Measurements from ENCODE around the gene LCE1F.

LCE1F gene

DNA sequence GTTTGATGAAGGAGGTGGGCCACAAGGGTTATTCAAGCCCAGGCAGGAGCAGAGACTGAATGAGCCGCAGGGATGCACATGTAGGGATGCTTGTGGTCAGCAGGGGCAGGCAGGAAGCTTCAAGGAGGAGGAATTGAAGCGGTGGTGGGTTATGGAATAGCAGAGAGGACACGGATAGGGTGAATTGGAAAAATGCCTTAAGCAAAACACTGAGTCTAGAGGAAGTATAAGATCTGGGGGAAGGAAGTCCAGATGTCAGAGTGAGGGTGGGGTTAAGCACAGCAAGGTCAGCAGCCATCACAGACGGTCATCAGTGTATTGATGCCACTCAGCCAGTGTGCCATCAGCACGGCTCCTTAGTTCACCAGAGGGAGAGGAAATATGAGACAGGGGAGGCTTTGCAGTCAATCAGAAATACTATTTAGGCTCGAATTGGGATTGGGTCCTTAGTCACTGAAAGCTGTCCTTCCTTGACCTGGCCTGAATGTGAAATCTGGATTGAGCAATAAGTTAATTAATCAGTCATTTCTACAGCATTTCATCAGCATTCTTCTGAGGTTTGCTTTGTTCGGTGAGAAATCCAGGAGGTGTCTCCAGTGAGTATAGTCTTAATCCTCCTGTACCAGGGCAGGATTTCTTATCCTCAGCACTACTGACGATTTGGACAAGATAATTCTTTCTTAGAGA lies 6.0 kb upstream of the LCE1F start:
- H3K4me3 ChIP-seq (ENCODE audit: low read depth, low read length), result no peak overlapping the region
- TF ChIP-seq, protein P1, sequence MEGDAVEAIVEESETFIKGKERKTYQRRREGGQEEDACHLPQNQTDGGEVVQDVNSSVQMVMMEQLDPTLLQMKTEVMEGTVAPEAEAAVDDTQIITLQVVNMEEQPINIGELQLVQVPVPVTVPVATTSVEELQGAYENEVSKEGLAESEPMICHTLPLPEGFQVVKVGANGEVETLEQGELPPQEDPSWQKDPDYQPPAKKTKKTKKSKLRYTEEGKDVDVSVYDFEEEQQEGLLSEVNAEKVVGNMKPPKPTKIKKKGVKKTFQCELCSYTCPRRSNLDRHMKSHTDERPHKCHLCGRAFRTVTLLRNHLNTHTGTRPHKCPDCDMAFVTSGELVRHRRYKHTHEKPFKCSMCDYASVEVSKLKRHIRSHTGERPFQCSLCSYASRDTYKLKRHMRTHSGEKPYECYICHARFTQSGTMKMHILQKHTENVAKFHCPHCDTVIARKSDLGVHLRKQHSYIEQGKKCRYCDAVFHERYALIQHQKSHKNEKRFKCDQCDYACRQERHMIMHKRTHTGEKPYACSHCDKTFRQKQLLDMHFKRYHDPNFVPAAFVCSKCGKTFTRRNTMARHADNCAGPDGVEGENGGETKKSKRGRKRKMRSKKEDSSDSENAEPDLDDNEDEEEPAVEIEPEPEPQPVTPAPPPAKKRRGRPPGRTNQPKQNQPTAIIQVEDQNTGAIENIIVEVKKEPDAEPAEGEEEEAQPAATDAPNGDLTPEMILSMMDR (IDR thresholded peaks at IDR 0.05; ENCODE audit: low read depth, low read length, missing control alignments), result no peak
- DNase-seq (ENCODE audit: low read depth), result no peak

DNA sequence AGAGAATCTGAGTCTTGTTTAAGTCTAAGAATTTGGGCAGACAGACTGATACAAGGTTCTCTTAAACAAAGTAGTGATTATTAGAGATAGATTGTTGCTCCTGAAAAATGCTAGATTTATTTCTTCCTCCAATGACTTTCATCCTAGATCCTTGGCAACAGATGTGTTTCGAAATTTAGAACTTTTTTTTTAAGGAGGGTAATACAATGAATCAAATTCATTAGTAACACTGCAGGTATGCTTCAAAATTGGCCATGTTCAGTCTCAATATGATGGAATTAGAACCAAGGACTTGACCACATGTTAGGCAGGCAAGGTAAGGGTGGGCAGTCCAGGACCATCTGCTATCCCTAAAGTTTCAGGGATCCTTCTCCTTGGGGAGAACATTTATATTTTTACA lies 4.5 kb upstream of the LCE1F start:
- H3K4me3 ChIP-seq (ENCODE audit: low read depth, low read length), result no peak overlapping the region
- TF ChIP-seq, protein P1 (IDR thresholded peaks at IDR 0.05; ENCODE audit: low read depth, low read length, missing control alignments), result no peak
- no peak for DNase-seq (ENCODE audit: low read depth)

DNA sequence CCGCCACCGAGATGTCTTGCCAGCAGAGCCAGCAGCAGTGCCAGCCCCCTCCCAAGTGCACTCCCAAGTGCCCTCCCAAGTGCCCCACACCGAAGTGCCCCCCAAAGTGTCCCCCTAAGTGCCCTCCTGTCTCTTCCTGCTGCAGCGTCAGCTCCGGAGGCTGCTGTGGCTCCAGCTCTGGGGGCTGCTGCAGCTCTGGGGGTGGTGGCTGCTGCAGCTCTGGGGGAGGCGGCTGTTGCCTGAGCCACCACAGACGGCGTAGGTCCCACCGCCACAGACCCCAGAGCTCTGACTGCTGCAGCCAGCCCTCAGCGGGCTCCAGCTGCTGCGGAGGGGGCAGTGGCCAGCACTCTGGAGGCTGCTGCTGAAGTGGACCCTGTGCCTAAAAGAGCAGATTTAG lies 1.4 kb downstream of the LCE1F start:
- H3K4me3 ChIP-seq (ENCODE audit: low read depth, low read length), result no peak overlapping the region
- no peak for DNase-seq (ENCODE audit: low read depth)
- TF ChIP-seq, protein P1 (IDR thresholded peaks at IDR 0.05; ENCODE audit: low read depth, low read length, missing control alignments), result no peak

DNA sequence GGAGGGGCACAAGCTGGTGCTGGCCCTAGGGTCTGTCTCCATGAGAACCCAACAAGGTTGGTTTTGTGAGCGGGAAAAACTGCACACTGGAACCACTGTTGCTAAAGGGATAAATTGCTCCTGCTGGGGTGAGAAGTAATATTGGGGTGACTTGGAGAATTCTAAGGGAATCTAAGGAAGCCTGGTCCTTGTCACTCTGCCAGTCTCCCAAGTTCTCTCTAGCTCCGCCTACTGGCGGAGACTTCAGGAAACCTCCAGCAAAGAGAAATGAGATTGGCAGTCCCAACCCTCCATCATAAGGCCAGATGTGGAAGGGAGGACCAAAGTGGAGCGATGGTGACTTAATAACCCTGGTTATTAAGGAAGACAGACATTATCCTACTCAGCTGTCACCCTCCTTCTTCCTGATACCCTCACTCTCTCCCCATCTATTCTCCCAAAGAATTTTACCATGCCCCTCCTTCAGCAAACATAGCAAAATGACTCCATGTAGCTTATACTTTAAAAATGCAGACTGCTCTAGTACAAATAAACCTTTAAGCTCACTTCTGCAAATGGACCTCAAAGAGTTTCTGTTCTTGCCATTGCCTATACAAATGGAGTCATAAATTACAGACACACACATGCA lies 2.7 kb downstream of the LCE1F start:
- TF ChIP-seq, protein P1 (IDR thresholded peaks at IDR 0.05; ENCODE audit: low read depth, low read length, missing control alignments), result peak; percentile 77
- no peak overlapping the region for H3K4me3 ChIP-seq (ENCODE audit: low read depth, low read length)
- no peak for DNase-seq (ENCODE audit: low read depth)

DNA sequence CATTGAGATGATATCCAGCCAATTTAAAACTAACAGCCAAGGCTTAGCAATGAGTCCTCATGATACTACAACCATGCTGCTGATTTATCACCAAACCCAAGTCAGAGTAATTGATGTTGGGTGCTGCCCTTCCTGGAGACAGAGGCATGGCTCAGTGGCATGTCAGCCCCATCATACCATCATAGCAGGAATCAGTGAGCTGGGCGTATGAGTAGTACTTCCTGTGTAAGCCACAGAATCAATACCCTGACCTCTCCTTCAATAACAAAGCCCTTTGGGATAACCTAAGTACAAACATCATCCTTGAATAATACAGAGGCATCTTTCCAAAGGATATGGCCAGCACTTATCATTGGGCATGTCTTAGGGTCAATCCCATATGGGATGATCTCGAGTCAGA lies 8.2 kb downstream of the LCE1F start:
- TF ChIP-seq, protein P1 (IDR thresholded peaks at IDR 0.05; ENCODE audit: low read depth, low read length, missing control alignments), result no peak
- no peak overlapping the region for H3K4me3 ChIP-seq (ENCODE audit: low read depth, low read length)
- no peak for DNase-seq (ENCODE audit: low read depth)

DNA sequence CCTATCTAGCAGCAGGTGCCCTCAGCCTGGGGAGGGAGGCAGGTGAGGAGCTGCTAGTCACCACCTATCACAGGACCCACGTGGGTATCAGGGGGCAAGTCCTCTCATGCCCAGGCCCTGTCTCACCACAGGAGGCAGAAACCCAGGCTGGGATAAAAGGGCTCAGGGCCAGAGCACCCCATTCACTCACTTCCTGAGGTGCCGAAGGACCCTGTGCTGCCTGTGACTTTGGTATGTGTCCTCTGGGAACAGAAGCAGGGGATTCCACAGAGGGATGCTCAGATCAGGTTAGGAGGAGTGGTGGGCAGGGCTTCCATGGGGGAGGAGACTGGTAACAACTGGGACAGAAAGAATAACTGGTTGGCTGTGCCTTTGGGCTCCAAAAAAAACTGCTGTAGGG lies 11.1 kb downstream of the LCE1F start, which contains the start of gene LCE1E:
Gene LCE1E (plus strand): TSS at position 181 of the 400 bp plus-strand sequence. CDS start 1,043 bp downstream, outside the sequence.
- DNase-seq (ENCODE audit: low read depth), result no peak
- TF ChIP-seq, protein P1 (IDR thresholded peaks at IDR 0.05; ENCODE audit: low read depth, low read length, missing control alignments), result no peak
- H3K4me3 ChIP-seq (ENCODE audit: low read depth, low read length), result no peak within 1 kb of the TSS

Measured in GM12864 (cell line).